Activated CD4-positive, alpha-beta T cell treated with anti-CD3 and anti-CD28 coated beads, Interleukin-2, amount 50 U/mL, for 1 hour (primary cell): ENCODE data around the gene LKAAEAR1.

Experiments
- DNase-seq: peaks from one replicate; pipeline ENCODE4 v3.0.0-alpha.2; 2020

LKAAEAR1 gene

GRCh38 chr20:64077876-64078551 lies 6.2 kb downstream of the LKAAEAR1 start:
- peak; percentile 60 for DNase-seq

- DNase-seq: no peak
These were observed 6.7 kb downstream of the LKAAEAR1 start for GRCh38 chr20:64077541-64077875.

- no peak for DNase-seq
These were observed 7.1 kb downstream of the LKAAEAR1 start for GRCh38 chr20:64077094-64077493.

GRCh38 chr20:64076061-64076997 lies 7.9 kb downstream of the LKAAEAR1 start:
- DNase-seq: no peak

GRCh38 chr20:64075556-64075955 lies 8.6 kb downstream of the LKAAEAR1 start:
- DNase-seq: no peak

GRCh38 chr20:64074963-64075362 lies 9.2 kb downstream of the LKAAEAR1 start:
- DNase-seq: no peak

GRCh38 chr20:64074184-64074789 lies 9.9 kb downstream of the LKAAEAR1 start:
- DNase-seq: no peak

GRCh38 chr20:64073476-64074183 lies 10.6 kb downstream of the LKAAEAR1 start:
- no peak for DNase-seq

- no peak for DNase-seq
These were observed 11.6 kb downstream of the LKAAEAR1 start for GRCh38 chr20:64072498-64073063.

GRCh38 chr20:64071341-64072332 lies 12.6 kb downstream of the LKAAEAR1 start:
- no peak for DNase-seq

GRCh38 chr20:64070244-64070993 lies 13.8 kb downstream of the LKAAEAR1 start:
- no peak for DNase-seq

GRCh38 chr20:64069614-64070243 lies 14.5 kb downstream of the LKAAEAR1 start:
- DNase-seq: no peak

GRCh38 chr20:64069209-64069613 lies 15.0 kb downstream of the LKAAEAR1 start:
- DNase-seq: no peak

GRCh38 chr20:64068386-64069208 lies 15.6 kb downstream of the LKAAEAR1 start:
- no peak for DNase-seq

GRCh38 chr20:64067733-64068307 lies 16.4 kb downstream of the LKAAEAR1 start:
- DNase-seq: no peak

- no peak for DNase-seq
These were observed 17.1 kb downstream of the LKAAEAR1 start for GRCh38 chr20:64067005-64067632.

- DNase-seq: peak; percentile 39
These were observed 18.2 kb downstream of the LKAAEAR1 start for GRCh38 chr20:64065974-64066343.
